GM12878 (cell line): Measurements from ENCODE around the gene MT1B.

Experiments
- CBFB ChIP-seq: IDR thresholded peaks from 2 replicates; pipeline ENCODE4 v1.6.1; 2016; ENCODE audit warnings: antibody characterized with exemption, low read depth
- CHD2 ChIP-seq: IDR thresholded peaks from 2 replicates; pipeline ENCODE4 v1.6.1; 2011; ENCODE audit warnings: low read depth, low read length, improper control_type of control experiment, borderline replicate concordance
- CHD4 ChIP-seq: fragments of 200-600 bp; sonication (generic); IDR thresholded peaks from 2 replicates; pipeline ENCODE4 v1.6.1; 2016; ENCODE audit warnings: mild to moderate bottlenecking
- CREB1 ChIP-seq: IDR thresholded peaks from 2 replicates; pipeline ENCODE4 v1.6.1; 2012; ENCODE audit warnings: low read depth, mild to moderate bottlenecking, inconsistent platforms
- FOXM1 ChIP-seq: IDR thresholded peaks from 2 replicates; pipeline ENCODE4 v1.6.1; 2012; ENCODE audit warnings: low read depth, mild to moderate bottlenecking, inconsistent platforms, low read length, moderate library complexity
- PAX8 ChIP-seq: fragments of 450-650 bp; IDR thresholded peaks from 2 replicates; pipeline ENCODE4 v1.6.1; 2017; ENCODE audit warnings: mild to moderate bottlenecking, moderate library complexity
- RAD21 ChIP-seq: IDR thresholded peaks from 2 replicates; pipeline ENCODE4 v1.6.1; 2011; ENCODE audit warnings: mild to moderate bottlenecking, low read depth, low read length, moderate library complexity; ENCODE audit not compliant: insufficient read depth
- ZNF384 ChIP-seq: IDR thresholded peaks from 2 replicates; pipeline ENCODE4 v1.6.1; 2012; ENCODE audit warnings: low read depth, mild to moderate bottlenecking, low read length, improper control_type of control experiment, borderline replicate concordance
- TF ChIP-seq, protein P1 (sequence below), 3 experiments: IDR thresholded peaks in 2 of 3; conservative IDR thresholded peaks in 1 of 3; 2 replicates each; pipeline ENCODE4 v1.5.1; 2011; ENCODE audit warnings: low read depth in 3 of 3, low read length in 3 of 3, mild to moderate bottlenecking in 3 of 3, control low read depth in 2 of 3, moderate library complexity in 2 of 3, inconsistent platforms in 1 of 3, mixed read lengths in 1 of 3; ENCODE audit not compliant: control insufficient read depth in 2 of 3, insufficient read depth in 1 of 3; ENCODE audit errors: extremely low read depth in 1 of 3

DNA sequence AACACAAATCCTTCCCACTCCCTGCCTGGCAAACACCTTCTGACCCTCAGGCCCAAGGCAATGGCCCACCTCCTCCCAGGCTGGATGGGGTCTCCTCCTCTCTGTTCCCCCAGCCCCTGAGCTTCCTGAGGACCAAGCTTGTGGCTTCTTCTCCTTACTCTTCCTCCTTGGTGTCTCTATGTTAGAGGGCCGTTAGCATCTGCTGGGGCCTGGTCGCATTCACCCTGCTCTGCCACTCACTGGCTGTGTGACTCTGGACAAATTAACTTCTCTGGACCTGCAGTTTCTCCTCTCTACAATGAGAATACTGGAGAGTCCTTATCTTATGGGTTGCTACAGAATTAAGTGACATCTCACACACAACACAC lies 44.0 kb upstream of the MT1B start:
- TF ChIP-seq, protein P1, sequence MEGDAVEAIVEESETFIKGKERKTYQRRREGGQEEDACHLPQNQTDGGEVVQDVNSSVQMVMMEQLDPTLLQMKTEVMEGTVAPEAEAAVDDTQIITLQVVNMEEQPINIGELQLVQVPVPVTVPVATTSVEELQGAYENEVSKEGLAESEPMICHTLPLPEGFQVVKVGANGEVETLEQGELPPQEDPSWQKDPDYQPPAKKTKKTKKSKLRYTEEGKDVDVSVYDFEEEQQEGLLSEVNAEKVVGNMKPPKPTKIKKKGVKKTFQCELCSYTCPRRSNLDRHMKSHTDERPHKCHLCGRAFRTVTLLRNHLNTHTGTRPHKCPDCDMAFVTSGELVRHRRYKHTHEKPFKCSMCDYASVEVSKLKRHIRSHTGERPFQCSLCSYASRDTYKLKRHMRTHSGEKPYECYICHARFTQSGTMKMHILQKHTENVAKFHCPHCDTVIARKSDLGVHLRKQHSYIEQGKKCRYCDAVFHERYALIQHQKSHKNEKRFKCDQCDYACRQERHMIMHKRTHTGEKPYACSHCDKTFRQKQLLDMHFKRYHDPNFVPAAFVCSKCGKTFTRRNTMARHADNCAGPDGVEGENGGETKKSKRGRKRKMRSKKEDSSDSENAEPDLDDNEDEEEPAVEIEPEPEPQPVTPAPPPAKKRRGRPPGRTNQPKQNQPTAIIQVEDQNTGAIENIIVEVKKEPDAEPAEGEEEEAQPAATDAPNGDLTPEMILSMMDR (IDR thresholded peaks at IDR 0.05 in 2 of 3, conservative IDR thresholded peaks at IDR 0.05 in 1 of 3; ENCODE audit: control insufficient read depth in 2 of 3, extremely low read depth in 1 of 3, insufficient read depth in 1 of 3, low read depth in 3 of 3, low read length in 3 of 3) = no peak
- TF ChIP-seq ZNF384 (no peak), CHD2 (no peak), CHD4 (no peak), FOXM1 (no peak), CBFB (no peak), RAD21 (no peak), CREB1 (no peak), PAX8 (no peak)
